Endothelial cell of umbilical vein (primary cell): Measurements from ENCODE around the gene TTC21A.

Experiments used
- CTCF ChIP-seq, 2 donors: IDR thresholded peaks; 1 replicate in 1 of 2; 2 replicates in 1 of 2; pipeline ENCODE4 v1.5.1; 2011; ENCODE audit warnings: low read length in 2 of 2, mild to moderate bottlenecking in 2 of 2, moderate library complexity in 2 of 2, control low read depth in 1 of 2, inconsistent platforms in 1 of 2, low read depth in 1 of 2; ENCODE audit not compliant: insufficient read depth in 1 of 2; ENCODE audit errors: extremely low read depth in 1 of 2
- JUN ChIP-seq: IDR thresholded peaks from 2 replicates; pipeline ENCODE4 v1.6.1; 2011; ENCODE audit warnings: borderline replicate concordance, low read depth; ENCODE audit not compliant: insufficient read length, insufficient read depth
- POLR2A ChIP-seq: IDR thresholded peaks from 2 replicates; pipeline ENCODE4 v1.6.1; 2012; ENCODE audit warnings: low read depth, mild to moderate bottlenecking, control low read depth, low read length
- POLR2AphosphoS5 ChIP-seq: IDR thresholded peaks from 2 replicates; pipeline ENCODE4 v1.6.1; 2012; ENCODE audit warnings: low read depth, mild to moderate bottlenecking, control low read depth, low read length, moderate library complexity; ENCODE audit not compliant: insufficient read depth

DNA sequence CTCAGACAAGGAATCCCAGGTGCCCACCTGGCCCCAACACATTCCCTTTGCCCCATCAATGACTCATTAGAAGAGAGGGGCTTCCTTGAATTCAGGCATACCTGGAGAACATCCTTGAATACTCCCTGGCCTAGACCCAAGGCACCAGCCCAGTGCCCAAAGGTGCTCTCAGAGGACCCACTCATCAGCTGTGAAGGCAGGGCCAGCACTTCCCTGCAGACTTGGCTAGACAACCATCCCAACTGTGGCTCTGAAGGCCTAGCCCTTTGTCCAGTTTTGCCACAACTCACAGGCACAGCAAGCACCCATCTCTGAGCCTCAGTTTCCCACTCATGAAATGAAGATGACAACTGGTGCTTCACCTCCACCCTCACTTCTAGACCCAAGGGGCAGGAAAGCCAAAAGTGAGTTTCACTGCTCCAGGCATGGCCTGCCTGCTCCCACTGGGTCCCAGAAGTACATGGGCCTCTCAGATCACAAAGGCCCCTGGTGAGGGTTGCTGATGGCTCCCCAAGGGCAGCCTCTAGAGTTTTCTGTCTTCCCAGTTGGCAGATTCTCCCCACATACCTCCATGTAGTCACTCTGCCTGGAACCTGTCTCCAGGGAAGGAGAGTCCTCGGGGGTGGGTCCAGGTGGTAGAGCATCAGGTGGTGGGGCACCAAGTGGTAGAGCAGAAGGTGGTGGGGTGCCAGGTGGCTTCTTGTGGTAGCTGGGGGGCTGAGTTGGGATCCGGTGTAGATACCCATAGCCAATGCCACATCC, 7.6 kb upstream of the TTC21A start:
- TF ChIP-seq JUN: no peak
- TF ChIP-seq CTCF (IDR thresholded peaks at IDR 0.05; ENCODE audit: extremely low read depth in 1 of 2, insufficient read depth in 1 of 2, low read depth in 1 of 2, low read length in 2 of 2): no peak
- TF ChIP-seq POLR2AphosphoS5: no peak
- TF ChIP-seq POLR2A: no peak
